PC-9 (cell line): Measurements from ENCODE around the gene GATA6. TPM values are rescaled to one million over a fixed set of nuclear protein-coding genes. Genes with fewer than 3 reads are reported as not detected.

Experiments
- BruUV-seq: library from RNA; stranded (reverse); fragments of 400-500 nt; replicated peaks from 2 replicates; lab custom pipeline; 2021; lab: Mats Ljungman, UMichigan
- CTCF ChIA-PET: fragments of 300-600 bp; sonication (Branson Sonifier 250); formaldehyde crosslinking; loops from one replicate; lab custom pipeline; 2022; ENCODE audit warnings: antibody characterized with exemption; lab: Charles Lee
- POLR2A ChIA-PET: fragments of 300-600 bp; sonication (Branson Sonifier 250); formaldehyde crosslinking; loops from one replicate; lab custom pipeline; 2022; ENCODE audit warnings: antibody characterized with exemption; ENCODE audit not compliant: unreplicated experiment; lab: Charles Lee
- DNase-seq, 2 experiments: peaks; one replicate each; pipeline versions ENCODE4 v3.0.0 to v3.0.0-alpha.2; 2015 to 2022; ENCODE audit warnings: mixed read lengths in 1 of 2
- H2AFZ ChIP-seq: fragments of 200-600 bp; sonication (generic); 2 replicates; pipeline ENCODE4 v1.8.1; 2017; ENCODE audit warnings: antibody characterized with exemption
- H3F3A ChIP-seq: fragments of 200-600 bp; sonication (generic); 2 replicates; pipeline ENCODE4 v1.8.1; 2017; ENCODE audit warnings: antibody characterized with exemption, mild to moderate bottlenecking, low read depth; ENCODE audit not compliant: insufficient read depth
- H3K27ac ChIP-seq: fragments of 200-600 bp; sonication (generic); 2 replicates; pipeline ENCODE4 v1.6.1; 2016; ENCODE audit warnings: mixed run types
- H3K27me3 ChIP-seq: fragments of 200-600 bp; sonication (generic); 2 replicates; pipeline ENCODE4 v1.6.1; 2016; ENCODE audit warnings: low read depth, mixed run types; ENCODE audit not compliant: insufficient read depth
- H3K36me3 ChIP-seq: fragments of 200-600 bp; sonication (generic); 2 replicates; pipeline ENCODE4 v1.6.1; 2016; ENCODE audit warnings: low read depth, mixed run types
- H3K4me1 ChIP-seq: fragments of 200-600 bp; sonication (generic); replicated peaks from 2 replicates; pipeline ENCODE4 v1.6.1; 2016; ENCODE audit warnings: mixed run types; ENCODE audit not compliant: insufficient read depth
- H3K4me2 ChIP-seq: fragments of 200-600 bp; sonication (generic); 2 replicates; pipeline ENCODE4 v1.6.1; 2017; ENCODE audit warnings: mixed run types
- H3K4me3 ChIP-seq: fragments of 200-600 bp; sonication (generic); 2 replicates; pipeline ENCODE4 v1.6.1; 2016; ENCODE audit warnings: mixed run types
- H3K79me2 ChIP-seq: fragments of 200-600 bp; sonication (generic); 2 replicates; pipeline ENCODE4 v1.6.1; 2017; ENCODE audit warnings: low read depth, mixed run types
- H3K9me2 ChIP-seq: fragments of 200-600 bp; sonication (generic); 2 replicates; pipeline ENCODE4 v1.8.1; 2017; ENCODE audit warnings: mild to moderate bottlenecking; ENCODE audit not compliant: insufficient read depth
- H3K9me3 ChIP-seq: fragments of 200-600 bp; sonication (generic); 2 replicates; pipeline ENCODE4 v1.8.1; 2016; ENCODE audit warnings: low read depth; ENCODE audit not compliant: insufficient read depth
- H4K20me1 ChIP-seq: fragments of 200-600 bp; sonication (generic); 2 replicates; pipeline ENCODE4 v1.8.1; 2017; ENCODE audit not compliant: insufficient read depth
- EZH2 ChIP-seq: fragments of 200-600 bp; sonication (generic); IDR thresholded peaks from 2 replicates; pipeline ENCODE4 v1.8.0; 2017; ENCODE audit warnings: antibody characterized with exemption, low read depth
- intact Hi-C: fragments of 100-400 bp; cut with micrococcal nuclease; formaldehyde crosslinking; loops from one replicate; pipeline ENCODE4 v1.10.0; 2022; ENCODE audit not compliant: unreplicated experiment
- total RNA-seq: library from RNA; stranded (reverse); gene quantifications from 2 replicates; pipeline ENCODE4 v1.2.3, GENCODE V29; 2021
- TF ChIP-seq, protein P1 (sequence below): fragments of 200-600 bp; sonication (generic); conservative IDR thresholded peaks from 2 replicates; pipeline ENCODE4 v1.6.1; 2017; ENCODE audit warnings: mixed run types, antibody characterized with exemption, mild to moderate bottlenecking, moderate library complexity

Gene GATA6
- total RNA-seq, 1 experiment from 2014 or later, result 9.1 TPM

DNA sequence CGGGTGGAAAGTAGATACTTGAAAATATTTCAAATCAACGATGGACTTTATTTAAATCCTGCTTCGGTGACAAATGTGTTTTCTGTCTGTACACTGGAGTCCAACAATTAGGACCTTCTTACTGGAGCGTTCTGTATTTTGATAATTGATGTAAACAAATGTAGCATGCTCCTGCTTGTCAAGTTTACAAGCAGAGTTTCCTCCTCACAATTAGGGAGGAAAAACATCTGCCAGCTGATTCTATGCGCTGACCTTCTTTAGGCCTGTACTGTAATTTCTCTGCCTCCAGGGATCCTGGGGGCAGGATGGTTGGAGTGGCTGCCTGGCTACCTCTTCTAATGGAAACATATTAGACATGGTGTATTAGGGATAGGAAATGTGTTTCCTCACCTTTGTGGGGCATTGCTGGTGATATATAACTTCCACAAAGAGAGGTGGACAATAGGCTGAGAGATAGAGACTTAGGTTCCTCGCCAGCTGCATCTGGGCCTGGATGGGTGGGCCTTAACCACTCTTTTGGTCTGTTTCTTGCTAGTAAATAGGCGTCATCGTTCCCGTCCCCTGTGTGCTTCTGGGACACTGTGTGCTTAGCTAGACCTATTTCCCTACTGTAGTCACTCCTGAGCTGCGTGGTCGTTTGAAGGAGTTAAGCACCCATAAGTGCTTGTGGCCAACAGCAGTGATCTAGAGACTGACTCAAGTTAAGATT is 19.3 kb downstream of the GATA6 start:
- H4K20me1 ChIP-seq, result no peaks in the 10 kb centered on the region
- no peaks in the 10 kb centered on the region for H3F3A ChIP-seq
- no TSS peak for BruUV-seq
- no peaks in the 10 kb centered on the region for H3K36me3 ChIP-seq
- H3K4me2 ChIP-seq, result no peak overlapping the region
- H3K27me3 ChIP-seq, result no peaks in the 10 kb centered on the region
- CTCF ChIA-PET, result no interaction called here
- H3K4me3 ChIP-seq, result no peak overlapping the region
- POLR2A ChIA-PET, result no interaction called here
- H3K27ac ChIP-seq, result no peak overlapping the region
- no peaks in the 10 kb centered on the region for H3K79me2 ChIP-seq
- intact Hi-C loops, result no loop called here
- no peaks in the 10 kb centered on the region for H3K9me2 ChIP-seq
- no peaks in the 10 kb centered on the region for H3K4me1 ChIP-seq
- no peak overlapping the region for H2AFZ ChIP-seq
- no peak for DNase-seq
- no peaks in the 10 kb centered on the region for H3K9me3 ChIP-seq
- no peak for TF ChIP-seq EZH2
- TF ChIP-seq, protein P1, sequence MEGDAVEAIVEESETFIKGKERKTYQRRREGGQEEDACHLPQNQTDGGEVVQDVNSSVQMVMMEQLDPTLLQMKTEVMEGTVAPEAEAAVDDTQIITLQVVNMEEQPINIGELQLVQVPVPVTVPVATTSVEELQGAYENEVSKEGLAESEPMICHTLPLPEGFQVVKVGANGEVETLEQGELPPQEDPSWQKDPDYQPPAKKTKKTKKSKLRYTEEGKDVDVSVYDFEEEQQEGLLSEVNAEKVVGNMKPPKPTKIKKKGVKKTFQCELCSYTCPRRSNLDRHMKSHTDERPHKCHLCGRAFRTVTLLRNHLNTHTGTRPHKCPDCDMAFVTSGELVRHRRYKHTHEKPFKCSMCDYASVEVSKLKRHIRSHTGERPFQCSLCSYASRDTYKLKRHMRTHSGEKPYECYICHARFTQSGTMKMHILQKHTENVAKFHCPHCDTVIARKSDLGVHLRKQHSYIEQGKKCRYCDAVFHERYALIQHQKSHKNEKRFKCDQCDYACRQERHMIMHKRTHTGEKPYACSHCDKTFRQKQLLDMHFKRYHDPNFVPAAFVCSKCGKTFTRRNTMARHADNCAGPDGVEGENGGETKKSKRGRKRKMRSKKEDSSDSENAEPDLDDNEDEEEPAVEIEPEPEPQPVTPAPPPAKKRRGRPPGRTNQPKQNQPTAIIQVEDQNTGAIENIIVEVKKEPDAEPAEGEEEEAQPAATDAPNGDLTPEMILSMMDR, result no peak

DNA sequence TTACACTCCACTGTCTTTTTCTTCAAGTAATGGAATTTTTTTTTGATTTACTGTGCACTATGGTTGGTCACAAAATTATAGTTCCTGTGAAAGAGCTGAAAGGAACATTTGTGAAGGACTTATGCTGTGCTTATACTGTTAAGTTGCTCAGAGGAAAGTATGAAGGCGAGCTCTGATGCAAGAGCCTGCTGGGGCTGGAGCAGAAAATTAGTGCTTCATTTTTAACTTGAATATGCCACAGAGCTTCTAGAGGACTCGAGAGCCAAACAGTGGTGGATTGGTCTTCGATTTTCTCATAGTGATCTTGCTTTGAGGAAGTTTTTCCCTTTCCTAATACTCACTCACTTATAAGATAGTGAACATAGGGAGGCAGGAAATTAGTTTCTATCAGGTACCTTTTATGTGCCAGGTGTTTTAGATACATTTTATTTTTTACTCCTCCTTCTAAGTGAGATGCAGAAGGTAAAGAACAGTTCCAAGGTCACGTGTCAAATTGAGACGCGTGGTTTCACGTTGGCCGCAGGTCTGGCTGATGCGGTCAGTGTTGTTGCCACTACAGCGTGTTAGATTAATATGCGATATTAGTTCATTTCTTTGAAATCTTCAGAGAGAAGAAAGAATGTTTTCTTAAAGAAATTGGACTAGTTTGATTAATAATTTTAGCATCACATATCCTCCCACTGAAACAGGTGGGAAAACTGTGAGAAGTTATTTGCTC is 20.2 kb downstream of the GATA6 start:
- Histone ChIP-seq H3K79me2 (no peaks in the 10 kb centered on the region), H3K4me3 (no peak overlapping the region), H3K4me2 (no peak overlapping the region), H3K27me3 (no peaks in the 10 kb centered on the region), H3K27ac (no peak overlapping the region), H3K36me3 (no peaks in the 10 kb centered on the region), H3K4me1 (no peaks in the 10 kb centered on the region), H3K9me3 (no peaks in the 10 kb centered on the region), H2AFZ (no peak overlapping the region), H3F3A (no peaks in the 10 kb centered on the region), H4K20me1 (no peaks in the 10 kb centered on the region), H3K9me2 (no peaks in the 10 kb centered on the region)
- TF ChIP-seq EZH2, result no peak
- TF ChIP-seq, protein P1, result no peak
- ChIA-PET CTCF (no interaction called here), POLR2A (no interaction called here)
- DNase-seq, result no peak
- BruUV-seq, result no TSS peak
- intact Hi-C loops, result no loop called here

DNA sequence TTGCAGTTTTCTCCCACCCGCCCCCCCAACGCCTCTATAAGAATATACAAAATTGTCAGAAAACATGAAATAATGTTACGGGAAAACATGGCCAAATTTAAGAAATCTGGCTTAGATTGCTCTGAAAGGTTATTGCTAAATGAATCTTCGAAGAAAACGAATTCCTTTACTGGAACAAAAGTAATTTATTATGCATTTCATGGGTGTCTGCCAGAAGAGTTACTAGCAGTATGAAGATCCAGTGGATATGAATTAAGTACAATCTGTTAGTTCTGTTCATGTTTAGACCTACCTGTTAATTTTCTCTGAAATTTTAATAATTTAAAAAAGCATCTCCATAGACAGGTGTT is 21.9 kb downstream of the GATA6 start:
- ChIA-PET POLR2A (no interaction called here), CTCF (no interaction called here)
- no peaks in the 10 kb centered on the region for H3K4me1 ChIP-seq
- intact Hi-C loops, result no loop called here
- TF ChIP-seq EZH2, result no peak
- TF ChIP-seq, protein P1, result no peak
- no peaks in the 10 kb centered on the region for H3K9me2 ChIP-seq
- H3K27me3 ChIP-seq, result no peaks in the 10 kb centered on the region
- no peaks in the 10 kb centered on the region for H3K9me3 ChIP-seq
- no peak overlapping the region for H3K27ac ChIP-seq
- no peaks in the 10 kb centered on the region for H4K20me1 ChIP-seq
- H3F3A ChIP-seq, result no peaks in the 10 kb centered on the region
- no peaks in the 10 kb centered on the region for H3K36me3 ChIP-seq
- no peak overlapping the region for H3K4me2 ChIP-seq
- H3K4me3 ChIP-seq, result no peak overlapping the region
- no peak for DNase-seq
- H3K79me2 ChIP-seq, result no peaks in the 10 kb centered on the region
- no TSS peak for BruUV-seq
- no peak overlapping the region for H2AFZ ChIP-seq
